T47D (cell line): ENCODE results near the gene PRR23E.

Source experiments
- DNase-seq, 2 experiments: peaks; one replicate each; pipeline versions ENCODE4 v3.0.0 to v3.0.0-alpha.2; 2011 to 2012; ENCODE audit warnings: low read depth in 1 of 2, low spot score in 1 of 2
- JUND ChIP-seq: IDR thresholded peaks from 2 replicates; pipeline ENCODE4 v1.6.1; 2012; ENCODE audit warnings: low read depth
- in situ Hi-C: cut with HindIII; loops from 2 replicates; pipeline ENCODE4 v1.10.0; 2016; ENCODE audit warnings: low sequenced_read_pairs, low pct_unique_long_range_greater_than_20kb

Gene PRR23E

DNA sequence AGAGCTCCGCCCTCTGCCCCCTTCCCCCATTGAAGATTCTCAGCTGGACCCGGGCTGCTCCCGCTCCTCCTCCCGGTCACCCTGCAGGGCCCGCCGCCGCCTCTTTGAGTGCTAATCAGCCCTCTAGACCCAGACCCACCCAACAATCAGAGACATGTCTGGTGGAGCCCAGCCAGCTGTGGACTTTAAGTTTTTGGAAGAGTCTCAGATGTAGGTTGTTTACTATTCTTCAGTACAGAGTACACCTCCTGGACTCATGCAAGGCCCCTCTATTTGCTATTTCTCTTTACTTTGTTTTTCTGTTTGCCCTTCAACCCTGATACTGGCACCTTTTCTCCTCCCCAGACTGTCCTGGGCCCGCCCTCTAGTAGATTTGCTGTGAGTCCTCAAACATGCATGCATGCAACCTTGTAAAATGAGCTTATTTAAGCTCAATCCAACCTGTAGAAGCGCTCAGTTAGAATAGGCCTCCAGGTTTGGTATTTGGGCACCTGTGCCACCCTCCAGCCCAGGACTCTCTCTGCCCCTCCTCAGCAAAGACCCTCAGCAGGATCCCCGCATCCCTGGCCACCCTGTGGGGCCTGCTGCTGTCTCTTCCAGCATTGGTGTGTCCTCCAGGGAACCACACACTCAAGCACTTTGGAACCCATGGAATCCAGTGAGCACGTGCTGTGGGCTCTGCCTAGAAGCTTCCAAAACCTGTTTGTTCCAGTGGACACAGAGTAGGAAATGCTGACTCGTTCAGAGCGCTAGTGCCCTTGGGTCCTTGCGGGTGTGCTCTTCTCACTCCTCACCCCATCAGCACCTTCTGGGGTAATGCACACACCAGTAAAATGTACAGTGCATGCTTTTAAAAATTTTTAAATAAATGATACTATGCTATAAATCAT, 4.6 kb downstream of the PRR23E start:
- DNase-seq = no peak
- in situ Hi-C loops = no loop called here
- TF ChIP-seq JUND = no peak

DNA sequence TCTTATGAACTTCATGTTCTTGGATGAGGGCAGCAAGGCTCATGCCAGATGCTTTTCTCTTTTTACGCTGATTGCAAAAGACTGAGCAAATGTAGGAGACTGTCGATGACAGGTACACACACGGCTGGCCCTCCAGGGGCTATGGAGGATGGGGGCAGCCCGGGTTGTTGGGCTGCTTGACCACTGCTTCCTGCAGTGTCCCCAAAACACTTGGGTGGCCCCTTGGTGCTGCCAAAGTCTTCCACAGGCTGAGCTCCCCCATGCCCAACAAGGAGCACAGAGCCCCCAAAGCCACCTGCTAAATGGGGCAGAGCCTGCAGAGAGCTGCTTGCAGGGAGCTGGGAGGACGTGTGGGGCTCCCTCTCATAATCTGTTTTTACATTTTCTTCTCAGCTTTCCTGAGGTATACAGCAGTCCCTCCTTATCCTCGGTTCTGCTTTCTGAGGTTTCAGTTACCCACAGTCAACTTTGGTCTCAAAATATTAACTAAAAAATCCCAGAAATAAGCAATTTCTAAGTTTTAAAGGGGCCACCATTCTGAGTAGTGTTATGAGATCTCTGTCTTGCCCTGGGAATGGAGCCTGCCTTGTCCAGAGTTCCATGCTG, 7.3 kb downstream of the PRR23E start:
- in situ Hi-C loops = no loop called here
- DNase-seq = no peak
- TF ChIP-seq JUND = no peak

DNA sequence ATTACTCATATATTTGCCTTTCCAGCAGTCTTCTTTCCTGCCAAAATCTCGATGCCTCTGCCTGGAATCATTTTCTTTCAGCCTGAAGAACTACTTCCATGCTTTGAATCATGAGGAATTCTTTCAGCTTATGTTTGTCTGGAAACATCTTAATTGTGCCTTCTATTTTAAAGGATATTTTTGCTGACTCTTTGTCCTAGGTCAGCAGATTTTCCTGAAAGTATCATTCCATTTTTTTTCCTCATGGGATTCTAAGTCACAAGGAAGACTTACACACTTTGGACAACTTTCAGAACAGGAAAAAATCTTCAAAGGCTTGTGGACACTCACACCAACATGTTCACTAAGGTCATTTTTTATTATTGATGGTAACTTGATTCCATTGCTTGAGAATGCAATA, 10.1 kb downstream of the PRR23E start:
- TF ChIP-seq JUND = no peak
- in situ Hi-C loops = no loop called here
- no peak for DNase-seq

DNA sequence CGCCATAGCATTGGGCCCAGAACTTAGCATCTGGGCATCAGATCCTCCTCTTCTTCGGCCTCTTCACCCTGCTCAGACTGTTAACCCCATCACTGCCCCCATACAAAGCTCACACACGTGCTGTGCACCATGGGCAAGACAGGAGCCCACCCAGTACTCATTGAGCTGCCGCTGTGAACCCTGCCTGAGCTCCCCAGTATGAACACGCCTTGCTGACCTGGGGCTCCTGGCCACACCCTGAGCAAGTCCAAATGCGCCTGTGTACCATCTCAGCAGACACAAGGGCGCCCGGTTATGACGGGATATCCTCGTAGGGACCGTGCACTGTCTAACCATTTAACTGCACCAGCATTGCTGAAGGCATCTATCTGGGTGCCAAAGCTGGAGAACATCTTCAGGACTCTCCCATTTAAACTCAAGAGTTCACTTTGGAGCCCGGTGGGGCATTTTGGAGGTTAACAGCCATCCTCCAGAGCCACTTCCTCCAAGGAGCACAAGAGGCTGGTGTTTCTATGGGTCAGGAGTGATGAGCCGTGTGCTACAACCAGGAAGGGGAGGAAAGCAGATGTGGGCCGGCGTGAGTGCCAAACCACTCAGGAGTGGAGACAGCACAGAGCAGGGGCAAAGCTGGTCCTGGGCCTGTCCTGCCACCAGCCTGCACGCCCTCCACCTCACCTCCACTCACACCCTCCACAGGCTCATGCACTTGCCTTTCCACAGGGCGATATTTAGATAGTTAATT, 12.1 kb downstream of the PRR23E start:
- DNase-seq = no peak
- in situ Hi-C loops = no loop called here

DNA sequence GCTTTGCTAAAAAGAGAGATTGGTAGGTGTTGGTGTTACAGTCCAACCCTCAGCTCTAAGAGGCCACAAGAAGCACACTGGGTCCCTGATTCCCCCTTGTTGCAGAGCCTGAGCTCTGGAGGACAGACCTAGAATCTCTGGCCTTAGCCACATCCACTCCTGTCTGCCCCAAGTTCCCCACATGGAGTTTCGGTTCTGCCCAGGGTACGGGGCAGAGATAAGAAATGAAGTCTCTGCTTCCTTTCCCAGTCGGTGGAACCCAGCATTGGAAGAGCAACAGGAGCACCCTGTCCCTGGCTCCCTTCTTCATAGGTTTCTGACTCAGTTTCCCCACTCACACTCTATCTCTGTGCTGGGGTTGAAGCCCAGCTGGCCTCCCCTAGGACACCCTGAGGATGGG, 13.2 kb downstream of the PRR23E start:
- DNase-seq = no peak
- TF ChIP-seq JUND = no peak
- in situ Hi-C loops = no loop called here

More for the DNA sequence above, 12.1 kb downstream of the PRR23E start:
- TF ChIP-seq JUND = no peak

DNA sequence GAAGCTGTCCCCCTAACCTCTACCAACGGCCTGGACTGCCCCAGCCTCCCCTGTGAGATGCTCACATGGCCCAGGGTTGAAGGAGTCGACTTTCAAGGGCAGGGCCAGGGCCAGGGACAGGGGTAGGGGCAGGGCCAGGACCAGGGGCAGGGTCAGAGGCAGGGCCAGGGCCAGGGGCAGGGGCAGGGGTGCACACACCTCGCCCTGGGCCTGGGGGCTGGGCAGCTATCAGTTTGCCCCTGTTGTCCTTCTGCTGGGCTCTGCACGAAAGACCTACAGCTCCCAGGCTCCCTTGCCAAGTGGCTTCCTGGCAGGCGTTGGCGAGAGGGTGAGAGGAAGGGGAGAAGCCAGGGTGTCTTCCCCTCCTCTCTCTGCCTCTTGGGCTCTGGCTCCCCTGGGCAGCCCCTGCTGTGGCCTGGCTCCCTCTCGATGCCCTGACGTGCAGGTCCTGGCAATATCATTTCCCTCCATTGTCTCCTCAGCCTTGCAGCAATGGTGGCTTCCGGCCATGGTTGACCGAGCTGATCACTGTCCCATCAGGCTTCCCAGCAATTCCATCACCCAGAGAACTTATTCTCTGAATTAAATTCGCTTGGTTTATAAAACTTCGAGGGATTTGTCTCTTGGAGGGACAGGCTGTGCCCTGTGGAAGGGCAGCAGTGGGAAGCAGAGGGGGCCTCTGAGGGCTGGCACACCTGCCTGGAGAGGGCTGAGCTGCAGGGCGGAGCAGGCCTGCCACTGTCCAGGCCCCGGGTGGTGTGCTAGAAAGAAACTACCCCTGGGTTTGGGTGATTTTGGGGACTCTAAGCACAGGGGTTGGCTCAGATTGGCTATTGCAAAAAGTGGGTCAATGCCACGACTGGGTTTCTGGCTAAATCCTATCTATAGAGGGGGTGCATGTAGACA, 13.9 kb downstream of the PRR23E start:
- TF ChIP-seq JUND = no peak
- in situ Hi-C loops = no loop called here
- DNase-seq = no peak

DNA sequence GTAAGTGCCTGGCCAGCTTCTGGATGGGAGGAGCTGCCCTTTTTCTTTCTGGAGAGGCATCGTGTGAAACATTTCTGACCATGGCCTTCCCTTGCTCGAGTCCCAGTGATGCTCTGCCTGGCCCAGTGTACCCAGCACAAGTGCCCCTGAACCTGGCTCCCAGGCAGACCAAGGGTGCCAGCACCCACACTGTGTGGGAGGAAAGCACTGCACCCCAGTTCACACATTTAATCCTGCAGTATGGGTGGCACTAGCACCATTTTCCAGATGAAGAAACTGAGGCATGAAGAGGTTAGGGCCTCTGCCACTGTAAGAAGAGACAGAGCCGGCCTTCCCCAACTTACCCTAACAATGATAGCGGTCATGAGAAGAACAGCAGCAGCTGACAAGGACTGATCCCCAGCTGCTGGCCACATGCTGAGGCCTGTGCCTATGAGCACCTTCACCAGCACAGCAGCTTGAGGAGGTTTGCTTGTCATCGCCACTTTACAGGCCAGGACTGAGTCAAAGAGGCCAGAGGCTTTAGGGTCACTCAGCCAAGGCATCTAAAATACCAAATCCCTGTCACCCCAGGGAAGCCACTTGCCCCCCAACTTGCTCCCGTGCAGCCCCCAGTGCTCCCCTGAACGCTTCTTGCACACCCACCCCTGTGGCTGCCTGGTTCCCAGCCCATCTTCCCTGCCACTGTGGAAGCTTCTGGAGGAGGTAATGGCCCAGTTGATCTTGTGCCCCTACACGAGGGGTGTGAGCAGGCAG, 15.0 kb downstream of the PRR23E start:
- in situ Hi-C loops = no loop called here
- TF ChIP-seq JUND = no peak
- DNase-seq = no peak

DNA sequence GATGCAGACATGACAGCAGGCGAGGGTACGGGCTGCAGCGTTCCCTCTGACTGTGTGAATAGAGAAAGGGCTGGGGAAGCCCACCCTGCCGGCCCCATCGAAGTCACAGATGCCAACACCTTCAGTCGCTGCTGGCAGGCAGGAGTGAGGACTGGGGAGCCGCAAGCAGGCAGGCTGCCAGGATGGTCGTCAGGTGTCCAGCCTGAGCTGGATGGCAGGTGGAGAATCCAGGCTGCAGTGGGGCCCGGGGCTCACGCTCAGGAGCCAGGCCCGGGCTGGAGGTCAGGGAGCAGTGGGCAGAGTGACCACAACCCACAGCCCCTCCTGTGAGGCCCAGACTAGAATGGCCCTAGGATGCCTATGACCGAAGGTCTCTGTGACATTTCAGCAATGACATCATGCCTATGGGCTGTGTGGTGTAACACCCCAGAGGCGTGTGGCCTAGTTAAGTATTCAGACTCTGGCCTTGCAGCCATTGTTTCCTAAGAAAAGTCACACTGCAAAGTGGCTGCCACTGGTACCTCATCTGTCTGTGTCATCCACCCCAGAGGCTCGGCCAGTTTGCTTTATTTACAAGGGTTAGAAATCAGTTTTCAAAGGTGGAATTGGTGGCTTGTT, 15.7 kb downstream of the PRR23E start:
- in situ Hi-C loops = no loop called here
- no peak for TF ChIP-seq JUND
- peak in 1 of 2 experiments; percentile 50 for DNase-seq

DNA sequence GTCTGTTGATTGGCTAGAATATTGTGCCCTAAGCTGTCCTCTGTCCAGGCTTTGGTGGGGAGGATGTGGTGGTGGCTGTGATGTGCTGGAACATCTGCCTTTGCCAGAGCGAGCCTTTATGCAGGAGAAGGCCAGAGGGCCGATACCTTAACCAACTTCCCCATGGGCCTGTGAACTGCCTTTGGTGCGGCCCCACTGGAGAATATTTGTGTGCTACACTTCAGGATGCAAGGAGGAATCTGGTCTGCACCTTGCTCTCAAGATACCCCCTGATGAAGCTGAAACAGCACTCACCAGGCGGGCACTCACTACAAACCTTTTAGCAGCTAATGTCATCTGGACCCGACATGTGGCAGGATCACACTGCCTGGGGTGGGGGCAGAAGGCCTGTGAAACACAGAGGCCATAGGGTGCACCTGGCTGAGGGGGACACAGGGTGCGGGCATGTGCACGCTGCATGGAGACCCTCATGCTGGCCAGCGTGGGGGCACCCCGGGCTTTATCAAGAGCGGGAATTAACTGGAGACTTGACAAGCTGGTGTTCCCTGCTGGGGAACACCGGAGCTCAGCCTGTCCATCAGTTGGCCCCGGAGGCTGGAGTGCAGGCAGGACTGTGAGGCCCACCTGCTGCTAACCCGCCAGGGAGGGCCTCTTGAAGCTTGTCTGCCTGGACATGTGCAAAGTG, 16.4 kb downstream of the PRR23E start:
- in situ Hi-C loops = no loop called here
- no peak for DNase-seq
- TF ChIP-seq JUND = no peak

DNA sequence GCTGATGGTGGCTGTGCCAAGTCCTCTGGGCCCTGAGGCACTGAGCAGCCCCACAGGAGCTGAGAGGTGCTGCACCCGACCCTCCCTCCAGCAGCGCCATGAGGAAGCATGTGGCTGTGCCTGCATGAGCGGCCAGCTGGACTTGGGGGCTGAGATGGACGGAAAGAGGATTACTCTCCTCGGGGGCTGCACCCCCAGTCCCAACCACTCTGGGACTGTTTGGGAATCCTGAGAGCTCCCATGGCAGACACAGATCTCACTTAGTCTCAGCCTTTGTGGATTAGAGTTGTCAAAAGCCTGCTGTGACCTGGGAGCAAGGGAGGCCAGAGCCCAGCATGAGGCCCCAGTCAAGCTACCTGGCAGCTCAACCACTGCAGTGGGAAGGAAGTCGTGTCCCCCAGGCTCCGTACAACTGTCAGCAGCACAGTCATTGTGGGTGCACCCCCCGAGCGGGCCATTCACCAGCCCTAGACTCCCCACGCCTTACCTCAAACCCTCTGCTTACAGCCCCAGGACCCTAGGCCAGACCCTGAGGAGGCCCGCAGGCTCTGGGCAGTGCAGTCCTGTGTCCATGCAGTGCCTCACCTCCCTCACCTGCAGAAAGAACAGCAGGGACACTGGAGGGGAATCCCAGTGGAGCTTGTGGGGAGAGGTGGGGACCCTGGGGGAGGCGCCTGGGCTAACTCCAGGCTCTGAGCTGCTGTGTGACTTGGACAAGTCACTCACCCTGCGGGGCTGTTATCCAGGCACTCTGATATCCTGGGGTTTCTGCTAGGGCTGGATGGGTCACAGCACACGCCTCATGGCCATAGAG, 17.1 kb downstream of the PRR23E start:
- in situ Hi-C loops = no loop called here
- no peak for TF ChIP-seq JUND
- no peak for DNase-seq
